ENCODE results near the gene SVBP. TPM values are rescaled to one million over a fixed set of nuclear protein-coding genes. Genes with fewer than 3 reads are reported as not detected.

SVBP gene
- polyA plus RNA-seq, 3 donors = 19.5 to 56.1 (median 54.3) TPM

GRCh38 chr1:42821690-42822089, 4.5 kb upstream of the SVBP start:
- H3K4me1 Mint-ChIP-seq = peaks cover 38% of the 10 kb centered on the region
- H3K4me2 ChIP-seq (replicated peaks; ENCODE audit: extremely low read depth, low read length, poor library complexity, severe bottlenecking) = no peak overlapping the region
- no peak overlapping the region for H3K4me3 ChIP-seq (replicated peaks in 1 of 3; ENCODE audit: low read depth in 2 of 3, low read length in 3 of 3)
- H4K20me1 ChIP-seq (ENCODE audit: insufficient read depth, low read length) = peaks cover 34% of the 10 kb centered on the region
- H3K36me3 Mint-ChIP-seq = peaks cover 25 to 35% of the 10 kb centered on the region in 2 donors
- peaks cover 39% of the 10 kb centered on the region for H3K79me2 ChIP-seq (ENCODE audit: insufficient read depth, low read length)
- intact Hi-C loops (cut with micrococcal nuclease) = no loop called here
- H2AFZ ChIP-seq (ENCODE audit: insufficient read depth, low read depth, low read length, poor library complexity, severe bottlenecking) = no peak overlapping the region
- no CpG with 5 or more reads among the region's 2 CpGs for WGBS (ENCODE audit: insufficient coverage)
- H3K9me3 Mint-ChIP-seq = no peaks in the 10 kb centered on the region
- H3K9ac ChIP-seq (ENCODE audit: insufficient read depth, low read length, poor library complexity, severe bottlenecking) = no peak overlapping the region
- H3K27ac ChIP-seq (ENCODE audit: low read depth in 1 of 2, low read length in 2 of 2) = no peak overlapping the region
- H3K27ac Mint-ChIP-seq = no peak overlapping the region
- peaks cover 12 to 25% of the 10 kb centered on the region in 2 donors for H3K4me1 ChIP-seq (ENCODE audit: control insufficient read depth in 1 of 2, insufficient read depth in 2 of 2, low read length in 2 of 2)
- TF ChIP-seq CTCF (IDR thresholded peaks at IDR 0.05) = no peak
- no peaks in the 10 kb centered on the region for H3K9me3 ChIP-seq (replicated peaks in 1 of 2; ENCODE audit: control insufficient read depth in 1 of 2, insufficient read depth in 1 of 2, low read length in 2 of 2)
- no peak overlapping the region for H3K4me3 Mint-ChIP-seq
- peaks cover 0 to 12% of the 10 kb centered on the region in 2 donors for H3K36me3 ChIP-seq (replicated peaks in 1 of 2; ENCODE audit: control insufficient read depth in 1 of 2, insufficient read depth in 2 of 2, low read length in 2 of 2)
- no peaks in the 10 kb centered on the region for H3K27me3 ChIP-seq (ENCODE audit: control insufficient read depth in 2 of 2, insufficient read depth in 2 of 2, low read length in 2 of 2)
- no peaks in the 10 kb centered on the region for H3K27me3 Mint-ChIP-seq (ENCODE audit: low read depth in 3 of 3)
- no peak for DNase-seq

GRCh38 chr1:42820813-42821212, 3.6 kb upstream of the SVBP start:
- no peak overlapping the region for H2AFZ ChIP-seq (ENCODE audit: insufficient read depth, low read depth, low read length, poor library complexity, severe bottlenecking)
- WGBS (ENCODE audit: insufficient coverage) = no CpG with 5 or more reads among the region's 1 CpG
- H3K4me3 ChIP-seq (replicated peaks in 1 of 3; ENCODE audit: low read depth in 2 of 3, low read length in 3 of 3) = no peak overlapping the region
- H3K27me3 Mint-ChIP-seq (ENCODE audit: low read depth in 3 of 3) = peaks cover 0 to 2% (median 0%) of the 10 kb centered on the region in 3 donors
- peaks cover 0 to 6% of the 10 kb centered on the region in 2 donors for H3K36me3 ChIP-seq (replicated peaks in 1 of 2; ENCODE audit: control insufficient read depth in 1 of 2, insufficient read depth in 2 of 2, low read length in 2 of 2)
- no peak overlapping the region for H3K27ac ChIP-seq (ENCODE audit: low read depth in 1 of 2, low read length in 2 of 2)
- peaks cover 21 to 34% of the 10 kb centered on the region in 2 donors for H3K4me1 ChIP-seq (ENCODE audit: control insufficient read depth in 1 of 2, insufficient read depth in 2 of 2, low read length in 2 of 2)
- H3K9ac ChIP-seq (ENCODE audit: insufficient read depth, low read length, poor library complexity, severe bottlenecking) = no peak overlapping the region
- intact Hi-C loops (cut with micrococcal nuclease) = no loop called here
- no peaks in the 10 kb centered on the region for H3K9me3 Mint-ChIP-seq
- no peak overlapping the region for H3K4me2 ChIP-seq (replicated peaks; ENCODE audit: extremely low read depth, low read length, poor library complexity, severe bottlenecking)
- peaks cover 47% of the 10 kb centered on the region for H3K4me1 Mint-ChIP-seq
- H3K4me3 Mint-ChIP-seq = no peak overlapping the region
- peaks cover 46% of the 10 kb centered on the region for H3K79me2 ChIP-seq (ENCODE audit: insufficient read depth, low read length)
- no peak for TF ChIP-seq CTCF (IDR thresholded peaks at IDR 0.05)
- no peak for DNase-seq
- H3K27me3 ChIP-seq (ENCODE audit: control insufficient read depth in 2 of 2, insufficient read depth in 2 of 2, low read length in 2 of 2) = no peaks in the 10 kb centered on the region
- H3K9me3 ChIP-seq (replicated peaks in 1 of 2; ENCODE audit: control insufficient read depth in 1 of 2, insufficient read depth in 1 of 2, low read length in 2 of 2) = no peaks in the 10 kb centered on the region
- H3K36me3 Mint-ChIP-seq = peaks cover 21 to 32% of the 10 kb centered on the region in 2 donors
- H4K20me1 ChIP-seq (ENCODE audit: insufficient read depth, low read length) = peaks cover 41% of the 10 kb centered on the region
- H3K27ac Mint-ChIP-seq = peak overlapping the region in 3 of 7 donors; percentile 14 to 33 (median 24)

Data from CD14-positive monocyte (primary cell).